ENCODE measurements around the gene NFKB2.

NFKB2 gene

DNA sequence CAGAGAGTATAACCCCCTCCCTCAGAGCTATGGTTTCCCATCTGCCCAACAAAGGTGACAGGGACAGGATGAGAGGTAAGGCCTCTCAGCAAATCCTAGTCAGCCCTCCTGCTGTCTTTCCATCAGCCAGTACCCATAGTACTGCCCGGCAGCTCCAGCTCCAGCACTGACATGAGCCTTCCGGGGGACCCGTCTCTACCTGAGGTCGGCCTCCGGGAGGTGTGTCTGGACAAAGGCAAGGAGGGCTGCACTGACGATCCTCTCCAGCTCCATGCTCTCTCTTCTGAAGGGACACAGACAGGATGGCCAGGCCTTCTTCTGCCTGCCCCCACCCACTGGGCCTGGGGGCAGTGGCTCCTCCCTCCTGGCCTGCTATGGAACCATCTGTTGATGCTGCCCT lies 29.4 kb downstream of the NFKB2 start:
- DNase-seq: no peak

DNA sequence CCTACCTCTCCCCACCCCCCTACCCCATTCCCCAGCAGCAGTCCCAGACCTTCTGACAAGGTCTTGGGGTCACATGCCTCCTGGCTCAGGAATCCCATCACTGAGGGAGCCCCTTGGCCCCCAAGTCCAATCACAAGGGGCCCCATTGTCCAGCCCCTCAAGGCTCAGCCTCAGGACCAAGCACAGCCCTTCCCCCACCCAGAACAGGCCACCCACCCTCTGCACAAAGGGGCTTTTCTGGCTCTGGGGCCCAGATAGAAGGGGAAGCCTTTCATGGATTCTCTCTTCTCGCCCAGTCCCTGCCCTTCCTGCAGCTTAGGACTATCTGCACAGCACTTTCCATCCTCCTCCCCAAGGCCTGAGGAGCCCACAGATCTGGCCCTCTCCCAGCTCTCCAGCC lies 29.9 kb downstream of the NFKB2 start:
- DNase-seq: no peak

DNA sequence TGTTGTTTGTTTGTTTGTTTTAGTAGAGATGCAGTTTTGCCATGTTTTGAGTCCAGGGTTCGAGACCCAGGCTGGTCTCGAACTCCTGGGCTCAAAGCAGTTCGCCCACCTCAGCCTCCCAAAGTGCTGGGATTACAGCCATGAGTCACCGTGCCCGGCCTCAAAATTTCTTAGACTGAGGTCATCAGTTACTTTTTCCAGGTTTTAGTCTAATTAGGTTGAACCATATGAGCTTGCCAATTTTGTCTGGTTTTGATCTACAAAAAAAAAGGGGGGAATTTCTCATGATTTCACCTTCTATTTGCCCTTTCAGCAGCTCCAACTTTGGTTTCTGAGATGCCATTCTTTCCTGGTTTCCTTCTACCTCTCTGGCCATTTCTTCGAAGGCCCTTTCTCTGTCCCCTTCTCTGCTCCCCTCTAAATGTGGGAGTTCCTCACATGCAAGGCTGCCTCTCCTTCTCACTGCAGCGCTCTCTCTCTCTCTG lies 31.3 kb downstream of the NFKB2 start:
- DNase-seq: no peak

DNA sequence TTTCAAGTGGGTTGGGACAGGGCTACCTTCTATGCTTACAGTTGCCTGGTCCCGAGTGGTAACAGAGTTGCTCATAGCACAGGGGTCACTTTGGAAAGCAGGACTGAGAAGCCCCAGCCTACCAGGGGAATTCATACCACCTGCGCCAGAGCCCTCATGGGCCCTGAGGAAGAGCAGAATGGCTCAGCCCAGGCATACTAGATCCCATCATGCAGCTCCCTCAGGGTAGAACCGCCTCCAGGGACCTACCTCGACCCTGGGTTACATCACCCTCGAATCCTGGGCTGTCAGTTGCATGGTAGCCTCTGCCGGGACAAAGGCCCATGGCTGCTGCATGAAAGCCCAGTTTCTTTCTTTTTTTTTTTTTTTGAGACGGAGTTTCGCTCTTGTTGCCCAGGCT lies 34.0 kb downstream of the NFKB2 start:
- no peak for DNase-seq

DNA sequence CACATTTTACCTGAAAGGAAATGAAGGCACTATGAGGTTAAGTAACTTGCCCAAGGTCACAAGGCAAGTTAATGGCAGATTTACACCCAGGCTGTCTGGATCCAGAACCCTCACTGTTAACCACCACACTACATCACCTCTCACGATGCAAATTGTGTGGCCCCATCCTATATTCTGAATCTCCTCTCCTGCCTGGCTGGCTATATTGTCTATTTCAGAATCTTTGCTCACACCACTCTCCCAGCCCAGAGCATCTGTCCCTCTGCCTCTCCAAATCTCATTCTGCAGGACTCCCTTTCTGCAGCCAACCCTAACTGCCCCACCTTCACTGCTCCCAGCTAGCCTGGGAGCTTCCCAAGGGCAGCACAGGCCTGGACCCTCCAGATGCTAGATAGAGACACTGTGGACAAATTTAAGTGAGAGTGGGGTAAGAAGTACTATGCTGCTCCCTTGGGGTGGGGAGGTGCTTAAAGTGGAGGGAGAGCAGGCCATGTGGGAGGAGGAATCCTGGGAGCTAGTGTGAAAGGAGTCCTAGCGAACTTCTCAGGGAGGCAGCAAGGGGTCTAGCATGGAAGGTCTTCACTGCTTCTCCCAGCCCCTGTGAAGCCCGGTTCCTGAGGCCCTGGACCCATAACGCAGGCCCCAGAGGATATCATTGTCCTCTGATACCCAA lies 36.1 kb downstream of the NFKB2 start:
- peak in 1 of 2 experiments; percentile 28 for DNase-seq

DNA sequence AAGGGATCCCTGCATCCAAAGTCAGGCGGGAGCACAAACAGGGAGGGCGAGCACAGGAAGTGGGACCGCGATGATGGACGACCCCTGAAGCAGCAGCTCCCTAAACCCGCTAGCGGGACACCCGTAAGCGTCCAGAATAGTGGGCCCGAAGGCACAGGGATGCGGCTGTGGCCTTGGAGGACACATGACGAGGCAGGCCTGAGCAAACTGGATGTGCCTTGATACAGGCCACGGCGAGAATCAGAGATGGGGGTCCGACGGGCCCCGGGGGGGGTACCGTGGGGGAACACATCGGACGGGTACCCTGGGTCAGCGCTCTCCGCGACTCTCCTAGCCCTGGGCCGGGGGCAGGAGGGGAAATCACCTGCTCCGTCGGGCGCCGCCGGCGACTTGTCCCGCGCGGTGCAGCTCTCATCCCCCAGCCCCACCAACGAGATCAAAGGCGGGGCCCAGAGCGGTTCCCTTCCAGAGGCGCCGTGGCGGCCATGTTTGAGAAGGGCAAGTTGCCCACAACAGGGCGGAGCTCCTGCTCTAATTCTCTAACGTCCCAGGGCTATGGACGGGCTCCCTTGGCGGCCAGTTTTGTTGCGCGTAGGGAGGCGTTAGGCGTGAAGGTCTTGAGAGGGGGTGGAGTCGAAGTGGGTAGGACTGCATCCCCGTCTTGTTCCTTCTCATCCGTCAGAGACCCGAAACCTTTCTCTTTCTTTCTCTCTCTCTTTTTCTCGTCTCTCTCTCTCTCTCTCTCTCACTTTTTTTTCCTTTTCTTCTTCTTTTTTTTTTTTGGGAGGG lies 36.9 kb downstream of the NFKB2 start, which contains the start of gene CUEDC2:
CUEDC2 (minus strand) TSS at position 413 of the 789 bp plus-strand sequence. CDS start 7,386 bp downstream, outside the sequence.
- peak; percentile 91 to 96 for DNase-seq

DNA sequence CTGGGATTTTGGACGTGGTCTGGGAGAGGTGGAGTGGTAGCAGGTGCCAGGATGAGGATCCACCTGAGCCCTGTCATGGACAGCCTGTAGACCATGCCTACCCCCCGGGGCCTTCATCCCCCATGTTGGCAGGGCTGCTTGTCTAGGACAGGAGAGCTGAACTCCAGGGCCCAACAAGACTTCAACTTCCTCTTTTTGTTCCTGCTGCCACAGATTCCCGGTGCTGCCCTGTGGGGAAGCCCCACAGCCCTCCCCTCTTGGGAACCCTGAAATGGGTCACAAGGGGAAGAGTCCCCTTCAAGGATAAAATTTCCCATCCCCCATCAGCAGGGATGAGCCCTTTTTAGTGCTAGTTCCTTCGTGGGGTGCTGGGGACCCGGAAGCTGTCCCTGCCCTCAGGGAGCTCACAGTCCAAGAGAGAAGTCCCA lies 38.1 kb downstream of the NFKB2 start:
- no peak for DNase-seq

DNA sequence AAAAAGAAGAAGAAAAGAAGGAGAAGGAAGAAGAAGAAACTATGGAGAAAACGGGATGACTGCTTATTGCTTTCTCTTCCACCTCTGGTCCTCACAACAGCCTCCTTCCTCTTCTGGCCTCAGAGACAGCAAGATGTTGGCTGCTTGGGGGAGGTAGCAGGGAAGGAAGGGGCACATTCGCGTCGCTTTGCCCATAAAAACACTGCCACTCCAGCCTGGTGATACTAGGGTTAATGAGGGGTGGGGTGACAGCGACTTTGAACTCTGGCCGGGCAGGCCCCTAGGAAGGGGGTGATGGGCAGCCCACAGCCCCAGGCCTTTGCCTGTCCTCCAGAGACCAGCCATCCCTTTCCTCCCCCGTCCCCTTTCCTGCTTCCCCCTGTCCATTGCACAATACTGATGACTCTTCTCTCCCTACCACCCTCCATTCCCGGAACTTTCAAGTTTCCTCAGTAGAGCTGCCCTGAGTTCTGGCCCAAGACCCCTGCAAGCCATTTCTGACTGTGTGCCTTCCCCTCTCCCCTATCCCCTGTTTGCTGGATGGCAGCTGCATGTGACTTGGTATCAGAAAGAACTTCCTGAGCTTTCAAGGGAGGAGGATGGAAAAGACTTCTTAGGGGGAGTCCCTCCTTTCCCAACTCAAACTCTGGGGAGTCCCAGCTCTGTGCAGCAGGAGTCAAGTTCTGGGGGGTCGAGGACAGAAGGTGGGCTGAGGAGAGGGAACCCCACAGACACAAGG lies 39.1 kb downstream of the NFKB2 start:
- no peak for DNase-seq

DNA sequence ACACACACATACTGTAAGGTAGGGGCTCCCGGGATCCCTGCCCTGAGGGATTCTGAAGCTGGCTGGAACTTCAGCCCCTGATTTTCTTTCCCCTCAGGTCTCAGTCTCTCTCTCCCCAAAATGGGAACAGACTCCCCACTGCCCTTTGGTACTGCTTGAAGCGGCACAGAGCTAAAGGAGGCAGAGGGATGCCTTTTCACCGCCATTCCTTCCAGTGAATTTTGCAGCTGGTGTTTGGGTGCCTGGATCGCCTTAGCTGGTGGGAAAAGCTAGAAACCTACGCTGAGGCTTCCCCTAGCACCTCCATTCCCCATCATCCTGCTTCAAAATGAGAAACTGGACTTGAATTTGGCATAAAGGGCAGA lies 39.6 kb downstream of the NFKB2 start:
- DNase-seq: no peak

DNA sequence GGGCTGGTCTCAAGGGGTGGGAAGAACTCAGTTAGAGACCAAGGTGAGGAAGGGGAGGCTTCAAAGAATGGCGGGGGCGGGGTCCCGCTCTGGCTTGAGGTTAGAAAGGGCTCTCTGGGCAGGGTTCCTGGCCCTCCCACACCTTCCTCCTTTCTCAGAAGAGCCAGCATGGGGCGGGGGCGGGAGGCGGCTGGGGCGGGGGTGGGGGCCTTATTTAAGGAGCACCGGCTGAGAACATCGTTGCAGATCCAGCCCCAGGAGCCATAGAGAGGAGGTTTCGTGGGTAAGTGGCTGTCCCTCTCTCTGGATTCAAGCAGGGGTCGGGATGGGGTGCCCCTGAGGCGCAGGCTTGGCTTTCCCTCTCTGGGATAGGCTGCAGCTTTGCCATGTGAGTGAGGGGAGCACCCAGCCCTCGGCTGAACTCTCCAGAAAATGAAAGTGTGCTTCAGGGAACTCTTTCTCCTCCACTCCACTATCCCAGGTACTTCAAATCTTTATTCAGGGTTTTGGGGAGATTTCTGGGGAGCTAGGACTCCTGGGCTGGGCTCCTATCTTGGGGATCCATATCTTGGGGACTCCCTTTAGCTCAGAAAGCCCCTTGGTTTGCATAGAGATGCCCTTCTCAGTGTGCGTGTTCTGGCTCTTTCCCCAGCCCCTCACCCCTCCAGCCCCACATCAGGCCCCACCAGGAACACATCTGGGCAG lies 40.2 kb downstream of the NFKB2 start:
- DNase-seq: no peak

DNA sequence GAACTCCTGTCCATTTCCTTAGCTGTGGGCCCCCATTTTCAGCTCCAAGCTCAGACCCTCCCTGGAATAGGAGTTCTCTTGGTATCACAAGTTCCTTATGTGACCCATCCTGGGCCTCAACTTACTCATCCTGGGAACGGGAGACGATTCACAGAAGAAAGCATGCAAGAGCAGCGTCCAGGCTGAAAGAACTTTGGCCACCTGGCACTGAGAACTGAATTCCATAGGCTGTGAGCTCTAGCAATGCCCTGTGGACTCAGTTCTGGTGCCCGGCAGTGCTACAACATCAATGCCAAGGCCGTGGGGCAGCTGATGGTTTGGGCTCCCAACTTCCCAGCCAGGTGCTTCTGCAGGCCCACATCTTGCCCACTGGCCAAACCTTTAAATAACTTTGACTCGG lies 40.8 kb downstream of the NFKB2 start:
- DNase-seq: no peak

DNA sequence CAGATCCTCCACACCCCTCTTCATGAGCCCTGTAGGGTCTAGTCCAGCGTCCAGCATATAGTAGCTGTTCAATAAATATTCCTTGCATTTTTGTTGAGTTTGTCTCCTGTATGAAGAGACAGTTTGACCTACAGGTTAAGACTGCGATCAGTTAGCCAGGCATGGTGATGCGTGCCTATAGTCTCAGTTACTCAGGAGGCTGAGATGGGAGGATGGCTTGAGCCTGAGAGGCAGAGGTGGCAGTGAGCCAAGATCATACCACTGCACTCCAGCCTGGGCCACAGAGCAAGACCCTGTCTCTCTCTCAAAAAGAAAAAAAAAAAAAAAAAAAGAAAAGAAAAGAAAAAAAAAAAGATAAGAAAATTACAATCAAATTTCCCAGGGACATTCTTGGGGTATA lies 42.0 kb downstream of the NFKB2 start:
- DNase-seq: no peak

DNA sequence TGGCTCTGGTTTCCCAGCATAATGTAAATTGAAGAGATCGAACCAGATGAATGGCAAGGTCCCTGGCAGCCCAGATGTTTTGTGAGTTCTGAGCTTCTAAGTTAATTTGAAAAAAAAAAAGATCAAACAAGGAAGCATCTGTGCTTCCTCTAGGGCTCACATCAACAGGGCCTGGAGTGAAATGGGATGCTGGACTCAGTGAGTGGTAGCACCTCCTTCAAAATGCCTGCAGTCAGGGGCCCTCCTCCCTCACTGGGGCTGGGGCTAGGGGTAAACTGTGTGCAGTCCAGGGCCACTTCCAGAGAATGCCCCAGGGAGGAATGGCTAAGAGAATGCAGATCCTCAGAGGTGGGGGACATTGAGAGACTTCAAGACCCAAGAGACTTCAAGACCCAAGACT lies 42.9 kb downstream of the NFKB2 start:
- DNase-seq: no peak

DNA sequence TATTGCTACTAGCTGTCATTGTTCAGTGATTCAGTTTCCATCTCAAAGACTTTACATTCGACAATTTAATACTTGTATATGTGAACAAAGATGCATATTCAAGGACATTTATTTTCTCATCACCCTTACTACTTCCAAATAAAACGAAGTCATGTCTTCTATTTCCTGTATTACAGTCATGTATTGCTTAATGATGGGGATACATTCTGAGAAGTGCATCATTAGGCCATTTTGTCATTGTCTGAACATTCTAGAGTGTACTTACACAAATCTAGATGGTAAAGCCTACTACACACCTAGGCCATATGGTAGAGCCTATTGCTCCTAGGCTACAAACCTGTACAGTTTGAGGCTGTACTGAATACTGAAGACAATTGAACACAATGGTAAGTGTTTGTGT lies 49.3 kb downstream of the NFKB2 start:
- DNase-seq: no peak

DNA sequence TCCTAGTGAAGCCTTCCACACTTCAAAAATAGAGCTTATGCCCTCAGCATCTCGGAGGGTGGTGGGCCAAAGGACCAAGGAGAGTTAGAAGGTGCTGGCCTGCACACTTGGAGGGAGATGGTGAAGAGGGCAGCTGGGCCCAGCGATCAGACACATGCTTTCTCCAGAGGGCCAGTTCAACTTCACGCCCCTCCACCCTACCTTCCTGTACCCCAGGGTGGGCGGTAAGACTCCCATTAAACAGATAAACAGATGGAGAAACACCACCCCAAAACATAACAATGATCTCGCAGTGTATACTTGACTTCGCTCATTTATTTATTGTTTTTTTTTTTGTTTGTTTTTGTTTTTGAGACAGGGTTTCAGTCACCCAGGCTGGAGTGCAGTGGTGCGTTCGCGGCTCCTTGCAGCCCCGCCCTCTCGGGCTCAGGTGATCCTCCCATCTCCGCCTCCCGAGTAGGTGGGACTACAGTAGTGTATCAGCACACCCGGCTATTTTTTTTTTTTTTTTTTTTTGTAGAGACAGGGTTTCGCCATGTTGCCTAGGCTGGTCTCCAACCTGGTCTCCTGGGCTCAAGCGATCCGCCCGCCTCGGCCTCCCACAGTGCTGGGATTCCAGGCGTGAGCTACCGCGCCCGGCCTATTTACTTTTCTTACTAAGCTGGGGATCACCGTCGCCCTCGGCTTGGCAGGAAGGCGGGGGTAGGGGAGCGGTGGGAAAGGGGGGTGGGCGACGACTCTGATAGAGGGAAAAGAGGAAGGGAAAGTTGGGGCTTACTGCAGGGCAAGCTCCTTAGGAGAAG lies 54.0 kb downstream of the NFKB2 start:
- DNase-seq: peak; percentile 52 to 81

DNA sequence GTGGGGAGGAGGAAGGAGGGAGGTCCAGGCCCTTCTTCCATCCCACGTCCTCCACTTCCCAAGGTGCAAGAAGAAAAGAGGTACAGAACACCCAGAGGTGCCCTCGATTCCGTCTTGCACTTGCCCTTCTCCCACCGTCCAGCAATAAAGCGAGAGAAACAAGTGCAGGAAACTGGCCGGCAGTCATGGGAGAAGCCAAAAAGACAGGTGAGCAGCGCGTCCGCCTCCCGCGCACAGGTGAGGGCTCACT lies 54.5 kb downstream of the NFKB2 start:
- no peak for DNase-seq

DNA sequence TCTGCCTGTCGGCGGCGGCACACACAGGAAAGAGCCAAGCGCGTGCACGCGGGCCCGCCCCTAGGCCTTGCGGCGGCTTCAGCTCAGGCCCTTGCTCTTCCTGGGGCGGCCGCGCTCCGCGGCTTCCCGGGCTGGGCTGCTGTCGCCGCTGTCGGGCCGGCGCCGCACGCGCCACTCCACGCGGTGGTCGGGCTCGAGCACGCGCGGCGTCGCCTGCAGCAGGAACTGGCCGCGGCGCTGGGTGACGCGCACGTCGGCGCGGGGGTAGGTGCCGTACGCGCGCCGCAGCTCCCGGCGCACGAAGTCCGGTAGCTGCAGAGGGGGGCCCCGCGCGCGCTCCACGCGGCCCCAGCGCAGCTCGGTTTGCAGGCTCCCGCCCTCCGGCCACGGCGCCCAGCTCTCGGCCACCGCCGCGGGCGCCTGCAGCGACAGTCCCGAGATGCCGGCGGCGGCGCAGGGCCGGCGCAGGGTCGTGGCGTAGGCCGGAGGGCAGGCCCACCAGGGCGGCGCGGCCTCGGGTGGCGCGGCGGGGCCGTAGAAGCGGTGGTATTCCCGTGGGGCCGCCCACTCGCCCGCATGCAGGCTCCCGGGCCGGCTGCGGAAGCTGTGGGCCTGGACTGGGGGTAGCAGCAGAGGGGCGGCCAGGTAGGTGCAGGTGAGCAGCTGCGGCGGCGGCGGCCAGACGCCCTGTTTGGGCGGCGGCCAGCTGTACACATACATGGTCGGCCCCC lies 55.0 kb downstream of the NFKB2 start:
- DNase-seq: peak; percentile 38 to 89

DNA sequence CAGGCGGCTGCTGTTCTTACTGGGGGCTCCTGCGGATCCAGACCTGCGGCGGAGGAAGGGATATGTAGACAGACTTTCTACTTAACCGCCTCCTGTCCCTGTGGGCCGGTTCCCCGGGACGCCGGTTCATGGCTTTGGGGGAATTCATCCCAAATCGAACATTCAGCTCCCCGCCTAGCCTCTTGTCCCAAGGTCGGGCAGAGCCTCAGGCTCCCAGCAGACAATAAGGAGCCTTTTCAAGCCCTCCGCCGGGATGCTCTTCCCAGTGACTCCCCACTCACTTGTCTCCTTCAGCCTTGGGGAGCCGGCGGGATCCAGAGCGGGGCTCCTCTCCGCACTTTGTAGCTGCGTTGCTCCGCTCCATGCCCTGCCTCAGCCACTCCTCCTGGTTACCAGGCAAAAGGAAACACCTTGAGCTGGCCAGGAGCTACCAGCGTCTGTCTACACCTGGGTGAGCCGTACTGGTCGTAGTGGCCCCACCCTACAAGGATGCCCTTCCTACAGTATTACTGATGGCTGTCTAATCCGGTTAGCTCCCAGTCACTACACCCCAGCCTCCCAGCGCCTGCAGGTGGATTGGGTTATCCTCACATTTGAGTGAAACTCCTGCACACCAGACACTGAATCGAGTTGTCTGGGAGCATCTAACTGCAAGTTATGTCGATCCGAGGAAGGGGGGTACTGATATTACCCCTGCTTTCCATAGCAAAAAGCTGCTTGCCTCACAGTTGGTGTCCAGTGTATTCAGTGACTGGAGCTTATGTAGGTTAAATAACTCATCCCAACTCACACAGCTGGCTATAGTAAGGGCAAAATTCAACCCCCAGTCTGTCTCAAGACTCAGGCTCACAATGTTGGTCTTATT lies 55.8 kb downstream of the NFKB2 start, which contains the start of gene C10orf95:
C10orf95 (minus strand) TSS at position 439 of the 865 bp plus-strand sequence. CDS start 450 bp downstream, outside the sequence.
- DNase-seq: peak in 1 of 2 experiments; percentile 40

Measured in NCI-H526 (cell line).